Inflammatory macrophage (primary cell): ENCODE data around the gene SDCCAG8.

Source experiments
- DNase-seq, 2 donors: peaks; one replicate each; pipeline ENCODE4 v3.0.0-alpha.2; 2020 to 2022

SDCCAG8 gene

DNA sequence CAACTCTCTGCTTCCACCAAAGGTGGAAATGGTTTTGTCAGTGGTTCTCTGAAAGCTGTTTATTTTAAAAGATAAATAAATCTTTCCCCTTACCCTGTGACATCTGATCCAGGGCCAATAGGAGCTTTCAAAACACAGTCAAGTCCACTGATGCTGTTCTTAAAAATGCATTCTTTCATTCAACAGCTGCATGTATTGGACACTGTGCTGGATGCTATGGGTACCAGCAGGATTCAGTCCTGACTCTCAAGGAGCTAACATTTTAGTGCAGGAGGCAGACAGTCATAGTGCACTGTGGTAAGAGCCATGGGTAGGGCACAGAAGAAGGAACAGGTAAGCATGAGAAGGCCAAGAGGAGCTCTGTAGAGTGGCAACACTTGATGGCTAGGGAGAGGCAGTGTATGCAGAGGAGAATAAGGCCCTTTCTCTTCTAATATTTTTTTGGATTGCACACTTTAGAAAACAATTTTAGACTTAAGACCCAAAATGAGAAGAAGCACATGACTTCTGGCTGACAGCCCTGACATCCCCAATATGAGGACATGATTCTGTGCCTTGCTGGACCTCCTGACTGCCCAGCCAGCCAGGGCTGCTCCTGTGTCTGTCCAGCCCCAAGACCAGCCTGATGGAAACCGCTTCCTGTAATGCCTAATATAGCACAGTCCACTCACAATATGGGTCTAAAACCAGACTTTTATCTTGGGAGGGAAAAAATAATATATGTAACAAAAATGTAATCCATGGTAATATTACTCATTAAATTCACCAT lies 207.3 kb downstream of the SDCCAG8 start:
- DNase-seq = no peak

DNA sequence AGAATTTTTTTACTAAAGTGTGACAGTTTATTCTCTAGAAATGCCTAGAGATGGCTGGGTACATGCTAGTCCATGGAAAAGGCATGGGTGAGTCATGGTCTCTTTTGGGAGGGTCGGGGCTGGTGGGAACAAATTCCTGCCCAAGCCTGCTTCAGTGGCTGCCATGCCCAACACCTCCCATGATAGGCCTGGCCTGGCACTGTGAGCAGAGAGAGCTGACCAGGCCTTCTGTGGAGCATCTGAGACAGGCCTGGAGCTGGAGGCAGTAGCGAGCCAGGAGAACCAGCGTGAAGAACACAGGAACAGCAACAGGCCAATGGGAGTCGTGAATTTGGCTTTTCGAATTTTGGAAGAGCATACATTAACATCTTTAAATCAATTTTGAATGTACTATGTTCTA lies 209.2 kb downstream of the SDCCAG8 start:
- DNase-seq = no peak

- DNase-seq = no peak
Observed at GRCh38 chr1:243465738-243466137, 209.9 kb downstream of the SDCCAG8 start.

GRCh38 chr1:243469497-243469896 lies 213.7 kb downstream of the SDCCAG8 start:
- no peak for DNase-seq

- DNase-seq = no peak
Observed at GRCh38 chr1:243470502-243470901, 214.7 kb downstream of the SDCCAG8 start.

DNA sequence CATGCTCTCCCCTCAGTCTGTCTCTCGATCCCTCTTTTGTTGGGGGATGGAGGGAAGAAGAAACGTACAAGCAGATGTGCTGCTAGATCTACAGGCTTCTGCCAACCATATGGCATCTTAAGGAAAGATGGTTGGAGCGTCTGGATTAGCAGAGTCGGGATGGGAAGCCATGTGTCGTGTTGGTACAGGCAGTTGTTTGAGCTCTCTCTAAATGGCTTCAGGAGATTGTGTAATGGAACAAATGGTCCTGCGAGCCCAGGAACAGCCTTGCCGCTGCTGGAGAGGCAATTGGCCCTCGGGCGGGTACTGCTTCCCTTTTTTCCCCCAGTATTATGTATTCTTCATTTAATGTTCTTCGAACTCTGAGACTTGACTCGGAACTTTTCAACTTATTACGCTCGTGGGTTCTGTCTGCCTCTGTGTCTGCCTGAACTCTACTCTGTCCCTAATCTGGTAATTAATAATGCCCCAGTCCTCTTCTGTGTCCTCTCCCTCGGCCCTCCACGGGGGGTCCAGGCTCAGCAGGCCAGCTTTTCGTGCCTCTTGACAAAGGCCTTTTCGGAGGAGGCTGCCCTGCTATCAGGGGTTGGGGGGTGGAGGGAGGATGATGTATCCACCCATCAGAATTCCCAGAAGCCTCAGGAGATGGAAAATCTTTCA lies 215.3 kb downstream of the SDCCAG8 start:
- peak; percentile 55 to 63 for DNase-seq

- DNase-seq = peak; percentile 77 to 84
Observed at GRCh38 chr1:243471754-243472745, 216.2 kb downstream of the SDCCAG8 start.

- DNase-seq = peak in 1 of 2 donors; percentile 24
Observed at GRCh38 chr1:243473227-243474135, 217.6 kb downstream of the SDCCAG8 start.

DNA sequence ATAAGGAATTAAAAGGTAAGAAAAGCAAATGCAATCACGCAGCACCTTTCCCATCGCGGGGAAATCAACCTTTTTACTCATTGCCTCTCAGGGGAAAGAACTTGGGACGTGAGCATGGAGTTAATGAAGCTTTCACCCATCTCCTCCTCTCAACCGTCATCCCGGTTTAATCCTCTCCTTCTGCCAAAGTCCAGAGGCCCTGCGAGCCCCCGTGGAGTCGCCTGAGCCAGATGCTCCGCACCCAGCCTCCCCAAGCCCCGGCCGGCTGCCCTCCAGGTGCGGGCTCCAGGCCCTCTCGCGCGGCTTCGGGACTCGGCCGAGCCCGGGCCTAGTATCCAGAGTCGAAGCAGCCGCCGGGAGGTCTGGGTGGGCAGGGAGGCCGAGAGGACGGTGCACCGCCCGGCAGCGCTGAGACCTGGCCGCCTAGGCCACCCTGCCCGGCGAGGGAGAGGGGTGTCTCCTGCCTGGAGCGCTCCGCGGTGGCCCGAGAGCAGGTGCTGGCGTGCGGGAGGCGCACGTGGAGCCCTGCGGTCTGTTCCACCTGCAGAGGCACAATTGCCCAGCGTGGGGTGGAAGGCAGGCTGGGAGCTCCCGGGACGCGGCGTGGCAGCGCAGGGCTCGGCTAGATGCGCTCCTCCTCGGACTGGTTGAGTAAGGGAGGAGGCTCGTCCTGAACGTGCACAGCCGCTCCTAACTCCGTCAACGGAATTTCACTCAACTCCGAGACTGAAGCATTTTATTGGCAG lies 218.5 kb downstream of the SDCCAG8 start:
- no peak for DNase-seq

DNA sequence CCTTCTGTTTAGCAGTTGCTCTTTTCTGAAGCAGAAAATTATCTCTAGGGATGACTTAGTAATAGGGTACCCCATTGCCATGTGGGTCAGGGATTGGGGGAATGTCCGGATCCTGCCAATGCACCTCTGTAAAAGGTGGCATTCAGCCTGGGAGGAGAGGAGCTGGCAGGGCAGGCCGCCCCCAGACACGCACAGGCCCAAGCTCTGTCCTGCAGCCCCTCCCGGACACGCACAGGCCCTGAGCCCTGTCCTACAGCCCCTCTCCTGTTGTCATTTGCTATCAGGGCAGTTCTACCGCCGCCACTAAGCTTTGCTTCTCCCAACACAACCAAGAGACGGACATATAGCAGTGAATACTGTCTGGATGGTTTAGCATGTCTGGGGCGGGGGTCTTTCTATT lies 219.1 kb downstream of the SDCCAG8 start:
- no peak for DNase-seq

DNA sequence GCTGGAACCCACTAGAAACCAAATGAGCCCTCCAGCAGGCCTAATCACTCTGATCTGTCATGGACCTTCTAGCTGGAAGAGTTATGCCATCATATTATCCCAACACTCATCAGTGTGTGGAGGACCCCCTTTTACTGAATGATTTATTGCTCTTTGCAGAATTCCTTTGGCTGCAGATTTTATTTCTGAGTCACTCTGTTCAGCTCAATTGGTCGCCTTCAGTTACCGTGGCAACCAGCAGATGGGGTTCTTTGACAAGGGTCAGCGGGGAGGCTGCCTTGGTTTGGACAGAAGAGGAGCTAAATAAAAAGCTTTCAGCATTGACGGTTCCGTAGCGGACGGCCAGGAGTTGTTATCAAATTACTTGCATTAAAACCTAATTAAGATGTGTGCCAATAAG lies 220.1 kb downstream of the SDCCAG8 start:
- DNase-seq = no peak

DNA sequence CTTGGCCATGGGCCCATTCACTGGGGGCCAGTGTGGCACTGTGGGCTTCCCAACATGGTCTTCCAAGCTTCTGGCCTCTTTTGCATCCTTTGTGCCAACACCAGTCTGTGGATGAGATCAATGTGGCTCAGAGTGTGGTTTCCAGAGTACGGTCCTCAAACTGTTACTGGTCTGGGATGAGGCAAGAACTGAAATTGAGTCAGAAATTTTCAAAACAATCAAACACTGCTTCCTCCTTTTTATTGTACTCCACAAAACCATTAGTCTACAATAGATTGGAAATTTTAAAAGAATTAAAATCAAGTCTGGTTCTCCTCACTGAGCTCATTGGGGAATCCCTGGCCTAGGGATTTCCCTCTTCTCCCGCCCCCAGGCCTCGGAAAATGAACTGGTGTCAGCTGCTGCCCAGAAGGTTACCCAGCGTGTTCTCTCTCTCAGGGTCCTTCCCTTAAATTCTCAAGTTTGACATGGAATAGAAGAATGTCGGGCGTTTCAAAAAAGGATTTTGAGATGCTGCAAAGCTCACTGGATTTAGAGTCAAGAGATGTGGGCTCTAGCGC lies 222.0 kb downstream of the SDCCAG8 start:
- peak; percentile 70 to 80 for DNase-seq

- DNase-seq = no peak
Observed at GRCh38 chr1:243481101-243481500, 225.3 kb downstream of the SDCCAG8 start.

DNA sequence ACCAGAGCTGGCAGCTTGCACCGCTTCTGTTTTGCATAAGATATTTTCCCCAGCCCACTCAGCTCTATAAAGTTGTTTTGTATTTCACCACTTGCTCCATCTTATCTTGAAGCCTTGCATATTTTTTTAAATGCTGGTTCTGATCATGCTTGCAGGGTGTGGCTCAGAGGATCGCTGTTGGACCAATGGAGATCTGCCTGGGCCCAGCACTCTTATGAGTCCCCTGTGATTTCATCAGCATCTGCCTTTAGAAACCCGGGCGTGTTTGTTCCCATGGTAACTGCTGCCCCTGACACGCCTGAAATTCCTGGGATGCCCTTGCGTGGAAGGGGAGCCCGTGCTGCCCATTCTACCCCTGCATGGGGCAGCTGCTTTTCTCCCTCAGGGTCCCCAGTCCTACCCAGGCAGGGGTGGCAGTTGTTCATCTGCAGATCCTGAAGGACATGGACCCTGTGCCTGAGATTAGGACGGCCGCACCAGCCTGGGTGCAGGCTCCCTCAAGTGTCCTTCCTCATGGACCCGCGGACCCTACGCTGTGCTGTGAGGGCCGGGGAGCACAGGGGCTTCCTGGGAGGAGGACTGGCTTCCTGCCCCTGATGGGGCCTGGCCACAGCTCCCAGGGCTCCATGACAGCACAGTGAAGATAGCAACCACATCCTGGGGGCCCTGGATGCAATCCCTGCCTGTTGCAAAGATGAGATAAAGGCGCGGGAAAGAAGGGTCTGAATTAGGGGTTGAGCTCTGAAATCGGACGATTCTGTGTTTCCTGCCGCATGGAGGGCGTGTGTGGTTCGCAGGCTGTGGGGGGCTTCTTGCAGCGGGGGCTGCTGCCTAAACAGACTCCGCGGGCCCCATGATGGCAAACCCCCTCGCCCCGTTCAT lies 226.5 kb downstream of the SDCCAG8 start:
- DNase-seq = no peak

DNA sequence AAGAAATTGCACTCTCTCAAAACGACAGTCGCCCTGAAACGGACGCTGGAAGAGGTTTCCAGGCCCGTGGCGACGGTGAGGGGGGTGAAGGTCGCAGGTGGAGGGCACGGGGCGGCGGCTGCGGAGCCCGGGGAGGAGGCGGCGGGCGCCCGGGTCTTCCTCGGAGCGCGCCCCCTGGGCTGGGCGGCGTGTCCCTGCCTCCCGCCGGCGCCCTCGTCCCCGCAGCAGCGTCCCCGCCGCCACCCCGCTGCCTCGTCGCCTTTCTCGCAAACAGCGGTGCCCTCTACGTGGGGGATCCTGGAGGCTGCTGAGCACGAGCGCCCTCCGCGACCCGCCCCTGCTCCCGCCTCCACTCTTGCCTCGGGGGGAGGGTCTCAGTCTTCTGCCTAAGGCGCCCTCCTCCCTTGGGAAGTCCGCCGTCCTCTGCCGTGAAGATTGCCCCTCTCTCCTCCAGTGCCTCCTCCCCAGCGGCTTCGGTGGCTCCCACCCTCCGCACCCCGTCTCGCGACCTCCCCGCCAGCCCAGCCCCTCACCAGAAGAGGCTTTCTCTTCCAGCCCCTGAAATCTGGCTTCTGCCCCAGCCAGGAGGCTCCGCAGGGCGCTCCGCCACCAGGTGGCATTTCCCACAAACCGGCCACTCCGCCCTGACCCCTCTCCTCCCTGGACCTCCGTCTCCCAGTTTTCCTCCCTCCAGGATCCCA lies 227.4 kb downstream of the SDCCAG8 start:
- no peak for DNase-seq

DNA sequence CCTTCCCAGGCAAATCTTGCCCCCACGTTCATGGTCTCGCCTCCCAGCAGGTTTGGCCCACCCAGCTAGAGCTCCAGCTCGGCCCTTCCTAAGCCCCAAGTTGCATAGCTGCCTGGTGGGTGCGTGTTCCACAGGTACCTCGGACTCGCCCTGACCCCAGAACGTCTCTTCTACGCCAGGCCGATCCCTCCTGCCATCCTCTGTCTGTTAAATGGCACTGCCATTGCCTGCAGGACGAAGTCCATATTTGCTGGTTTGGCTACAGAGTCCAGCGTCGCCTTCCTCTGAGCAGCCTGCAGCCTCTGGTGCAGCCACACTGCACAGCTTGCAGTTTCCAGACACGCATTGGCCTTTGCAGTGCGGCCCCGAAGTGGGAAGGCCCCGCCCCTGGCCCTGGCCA lies 228.1 kb downstream of the SDCCAG8 start:
- no peak for DNase-seq

GRCh38 chr1:243487036-243487648 lies 231.3 kb downstream of the SDCCAG8 start:
- no peak for DNase-seq

GRCh38 chr1:243487649-243488227 lies 231.9 kb downstream of the SDCCAG8 start:
- no peak for DNase-seq
